IPS-18a (cell line): ENCODE results near the gene MAP3K7CL.

ENCODE experiments used
- H3K27ac ChIP-seq: one replicate; pipeline ENCODE4 v1.5.1; 2013; ENCODE audit warnings: low read length
- H3K27me3 ChIP-seq: one replicate; pipeline ENCODE4 v1.6.1; 2013; ENCODE audit warnings: mild to moderate bottlenecking, low read length; ENCODE audit not compliant: control insufficient read depth, insufficient read depth
- H3K36me3 ChIP-seq: one replicate; pipeline ENCODE4 v1.6.1; 2013; ENCODE audit warnings: low read depth, low read length; ENCODE audit not compliant: control insufficient read depth
- H3K4me1 ChIP-seq: one replicate; pipeline ENCODE4 v1.6.1; 2013; ENCODE audit warnings: low read depth, low read length; ENCODE audit not compliant: control insufficient read depth
- H3K4me3 ChIP-seq: one replicate; pipeline ENCODE4 v1.5.1; 2013; ENCODE audit warnings: low read length
- H3K9ac ChIP-seq: one replicate; pipeline ENCODE4 v1.6.1; 2013; ENCODE audit warnings: mild to moderate bottlenecking, low read length, moderate library complexity
- H3K9me3 ChIP-seq: one replicate; pipeline ENCODE4 v1.6.1; 2013; ENCODE audit warnings: low read depth, low read length; ENCODE audit not compliant: control insufficient read depth

MAP3K7CL gene

GRCh38 chr21:29219165-29219770 lies 88.8 kb downstream of the MAP3K7CL start:
- Histone ChIP-seq H3K4me3 (no peak overlapping the region), H3K27me3 (no peaks in the 10 kb centered on the region), H3K9ac (no peak overlapping the region), H3K9me3 (no peaks in the 10 kb centered on the region), H3K36me3 (no peaks in the 10 kb centered on the region), H3K4me1 (no peaks in the 10 kb centered on the region), H3K27ac (no peak overlapping the region)

- Histone ChIP-seq H3K27ac (no peak overlapping the region), H3K9me3 (no peaks in the 10 kb centered on the region), H3K27me3 (no peaks in the 10 kb centered on the region), H3K4me1 (no peaks in the 10 kb centered on the region), H3K9ac (no peak overlapping the region), H3K36me3 (no peaks in the 10 kb centered on the region), H3K4me3 (no peak overlapping the region)
These were observed 90.9 kb downstream of the MAP3K7CL start for GRCh38 chr21:29221253-29221744.

- Histone ChIP-seq H3K36me3 (no peaks in the 10 kb centered on the region), H3K27ac (no peak overlapping the region), H3K9me3 (no peaks in the 10 kb centered on the region), H3K4me3 (no peak overlapping the region), H3K4me1 (no peaks in the 10 kb centered on the region), H3K9ac (no peak overlapping the region), H3K27me3 (no peaks in the 10 kb centered on the region)
These were observed 93.6 kb downstream of the MAP3K7CL start for GRCh38 chr21:29224006-29224405.
